Neutrophil (primary cell): ENCODE measurements around the gene SMIM7.

Source experiments
- H3K27ac ChIP-seq: fragments of 200-600 bp; sonication (generic); 2 replicates; pipeline ENCODE4 v1.5.1; 2016; ENCODE audit warnings: mild to moderate bottlenecking, moderate library complexity
- H3K27me3 ChIP-seq: fragments of 200-600 bp; sonication (generic); 2 replicates; pipeline ENCODE4 v1.6.0; 2016; ENCODE audit warnings: mild to moderate bottlenecking
- H3K36me3 ChIP-seq: fragments of 200-600 bp; sonication (generic); 2 replicates; pipeline ENCODE4 v1.5.1; 2017
- H3K4me1 ChIP-seq, 2 experiments: fragments of 200-600 bp in 1 of 2; sonication (generic) in 1 of 2; 1 replicate in 1 of 2; 2 replicates in 1 of 2; pipeline versions ENCODE4 v1.5.1 to v1.6.1; 2013 to 2016; ENCODE audit warnings: low read depth in 1 of 2, low read length in 1 of 2, mild to moderate bottlenecking in 1 of 2, moderate library complexity in 1 of 2; ENCODE audit not compliant: control insufficient read depth in 1 of 2, insufficient read depth in 1 of 2
- H3K4me3 ChIP-seq, 2 experiments: fragments of 200-600 bp in 1 of 2; sonication (generic) in 1 of 2; 1 replicate in 1 of 2; 2 replicates in 1 of 2; pipeline ENCODE4 v1.5.1; 2013 to 2016; ENCODE audit warnings: low read depth in 1 of 2, low read length in 1 of 2, mild to moderate bottlenecking in 1 of 2, moderate library complexity in 1 of 2
- H3K9me3 ChIP-seq: fragments of 200-600 bp; sonication (generic); 2 replicates; pipeline ENCODE4 v1.5.1; 2016
- CTCF ChIP-seq: fragments of 200-600 bp; sonication (generic); IDR thresholded peaks from 2 replicates; pipeline ENCODE4 v1.5.1; 2016; ENCODE audit warnings: antibody characterized with exemption

The SMIM7 gene

GRCh38 chr19:16615808-16616207 lies 44.1 kb downstream of the SMIM7 start:
- H3K9me3 ChIP-seq: no peaks in the 10 kb centered on the region
- TF ChIP-seq CTCF: no peak
- H3K27me3 ChIP-seq: no peaks in the 10 kb centered on the region
- no peaks in the 10 kb centered on the region for H3K36me3 ChIP-seq
- peaks cover 64 to 78% of the 10 kb centered on the region in 2 experiments for H3K4me1 ChIP-seq
- no peak overlapping the region for H3K4me3 ChIP-seq
- H3K27ac ChIP-seq: peak overlapping the region; percentile 4

GRCh38 chr19:16614941-16615340 lies 45.0 kb downstream of the SMIM7 start:
- Histone ChIP-seq H3K4me1 (peaks cover 67 to 80% of the 10 kb centered on the region in 2 experiments), H3K4me3 (no peak overlapping the region), H3K9me3 (no peaks in the 10 kb centered on the region), H3K36me3 (no peaks in the 10 kb centered on the region), H3K27me3 (no peaks in the 10 kb centered on the region), H3K27ac (peak overlapping the region; percentile 50)
- TF ChIP-seq CTCF: no peak

GRCh38 chr19:16613841-16614240 lies 46.1 kb downstream of the SMIM7 start:
- H3K27me3 ChIP-seq: no peaks in the 10 kb centered on the region
- no peaks in the 10 kb centered on the region for H3K36me3 ChIP-seq
- H3K9me3 ChIP-seq: no peaks in the 10 kb centered on the region
- no peak for TF ChIP-seq CTCF
- peak overlapping the region; percentile 81 for H3K27ac ChIP-seq
- peaks cover 70 to 80% of the 10 kb centered on the region in 2 experiments for H3K4me1 ChIP-seq
- no peak overlapping the region for H3K4me3 ChIP-seq

GRCh38 chr19:16612636-16613035 lies 47.3 kb downstream of the SMIM7 start:
- Histone ChIP-seq H3K4me3 (peak overlapping the region in 1 of 2 experiments; percentile 14), H3K4me1 (peaks cover 75 to 82% of the 10 kb centered on the region in 2 experiments)
- no peak for TF ChIP-seq CTCF

GRCh38 chr19:16611121-16611520 lies 48.8 kb downstream of the SMIM7 start:
- peaks cover 67 to 71% of the 10 kb centered on the region in 2 experiments for H3K4me1 ChIP-seq
- TF ChIP-seq CTCF: no peak
- H3K36me3 ChIP-seq: no peaks in the 10 kb centered on the region
- H3K27ac ChIP-seq: peak overlapping the region; percentile 81
- H3K4me3 ChIP-seq: no peak overlapping the region
- H3K27me3 ChIP-seq: no peaks in the 10 kb centered on the region
- H3K9me3 ChIP-seq: no peaks in the 10 kb centered on the region

More at GRCh38 chr19:16612636-16613035, 47.3 kb downstream of the SMIM7 start:
- Histone ChIP-seq H3K9me3 (no peaks in the 10 kb centered on the region), H3K27ac (peak overlapping the region; percentile 81), H3K36me3 (no peaks in the 10 kb centered on the region), H3K27me3 (no peaks in the 10 kb centered on the region)
